HG03460 (cell line): ENCODE results near the gene FOXN1.
"Not testable (repeated sequence)": the region's sequence is repeated elsewhere in the genome, so short reads cannot be mapped to it uniquely, and the experiment has no call there.

Source experiments
- ATAC-seq: cut with Tn5 transposase; IDR thresholded peaks from one replicate; pipeline ENCODE4 v1.9.1; 2021; ENCODE audit not compliant: unreplicated experiment

Gene FOXN1

GRCh38 chr17:28522281-28522680, 16.1 kb downstream of the FOXN1 start:
- not testable (repeated sequence) for ATAC-seq

DNA sequence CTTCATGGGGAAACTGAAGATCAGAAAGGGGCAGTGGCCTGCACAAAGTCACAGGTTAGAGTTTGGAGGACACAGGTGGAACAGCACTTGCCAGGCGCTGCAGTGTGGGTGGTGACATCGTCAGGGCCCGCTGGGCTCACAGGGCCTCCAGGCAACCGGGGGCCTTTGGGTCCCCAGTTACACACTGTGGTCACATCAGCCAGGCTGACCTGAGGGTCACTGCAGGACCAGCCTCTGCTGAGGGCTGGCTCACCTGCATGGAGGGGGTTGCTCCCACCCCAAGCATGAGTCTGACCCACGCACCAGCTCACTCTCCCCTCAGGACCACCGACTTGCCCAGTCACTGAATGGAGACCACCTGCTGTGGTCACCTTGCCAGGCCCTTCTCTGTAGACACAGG, 17.0 kb downstream of the FOXN1 start:
- no peak for ATAC-seq

- ATAC-seq: no peak
These were observed 17.7 kb downstream of the FOXN1 start for GRCh38 chr17:28523876-28524275.

DNA sequence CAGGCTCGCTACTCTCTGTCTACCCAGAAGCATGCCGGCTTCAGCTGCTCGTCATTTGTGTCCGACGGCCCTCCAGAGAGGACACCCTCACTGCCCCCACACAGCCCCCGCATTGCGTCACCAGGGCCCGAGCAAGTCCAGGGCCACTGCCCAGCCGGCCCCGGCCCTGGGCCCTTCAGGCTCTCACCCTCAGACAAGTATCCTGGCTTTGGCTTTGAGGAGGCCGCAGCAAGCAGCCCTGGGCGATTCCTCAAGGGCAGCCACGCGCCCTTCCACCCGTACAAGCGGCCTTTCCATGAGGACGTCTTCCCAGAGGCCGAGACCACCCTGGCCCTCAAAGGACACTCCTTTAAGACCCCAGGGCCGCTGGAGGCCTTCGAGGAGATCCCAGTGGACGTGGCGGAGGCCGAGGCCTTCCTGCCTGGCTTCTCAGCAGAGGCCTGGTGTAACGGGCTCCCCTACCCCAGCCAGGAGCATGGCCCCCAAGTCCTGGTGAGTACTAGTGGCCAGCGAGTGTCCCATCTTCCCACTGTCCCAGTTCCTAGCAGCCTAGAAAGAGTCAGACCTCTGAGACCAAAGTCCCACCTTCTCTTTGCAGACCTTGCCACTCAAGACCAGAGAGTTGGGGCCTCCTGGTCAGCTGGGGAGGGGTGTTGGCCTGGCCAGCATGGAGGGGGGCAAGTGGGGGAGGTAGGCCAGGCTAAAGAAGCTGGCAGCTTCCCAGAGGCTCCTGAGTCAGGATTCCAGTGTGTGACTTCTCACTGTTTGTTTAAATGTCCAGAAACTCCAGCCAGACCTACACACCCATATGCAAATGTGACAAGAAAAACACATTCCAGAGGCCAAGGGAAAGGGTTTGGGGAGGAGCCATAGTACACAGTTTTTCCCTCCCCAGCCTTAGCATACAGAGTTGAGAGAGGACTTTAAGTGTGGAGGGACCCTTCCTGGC, 18.6 kb downstream of the FOXN1 start:
- no peak for ATAC-seq

DNA sequence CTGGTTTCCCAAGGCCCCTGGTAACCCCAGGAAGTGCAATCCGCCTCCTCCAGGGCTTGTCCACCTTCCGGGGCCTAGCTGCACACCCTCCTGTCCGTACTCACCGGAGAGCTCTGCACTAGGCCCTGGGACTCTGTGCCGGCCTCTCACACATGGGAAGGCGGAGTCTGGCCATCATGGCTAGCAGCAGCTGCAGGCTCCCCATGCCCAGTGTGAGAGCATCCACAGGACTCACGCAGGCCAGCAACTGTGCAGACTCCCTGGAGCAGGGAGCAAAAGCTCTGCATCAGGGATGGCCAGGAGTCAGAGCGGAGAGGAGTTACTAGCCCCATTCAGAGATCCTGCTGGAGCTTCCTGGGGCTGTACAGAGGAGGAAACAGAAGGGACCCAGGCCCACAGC, 20.2 kb downstream of the FOXN1 start:
- ATAC-seq: no peak

- ATAC-seq: no peak
These were observed 21.1 kb downstream of the FOXN1 start for GRCh38 chr17:28527181-28527681.

DNA sequence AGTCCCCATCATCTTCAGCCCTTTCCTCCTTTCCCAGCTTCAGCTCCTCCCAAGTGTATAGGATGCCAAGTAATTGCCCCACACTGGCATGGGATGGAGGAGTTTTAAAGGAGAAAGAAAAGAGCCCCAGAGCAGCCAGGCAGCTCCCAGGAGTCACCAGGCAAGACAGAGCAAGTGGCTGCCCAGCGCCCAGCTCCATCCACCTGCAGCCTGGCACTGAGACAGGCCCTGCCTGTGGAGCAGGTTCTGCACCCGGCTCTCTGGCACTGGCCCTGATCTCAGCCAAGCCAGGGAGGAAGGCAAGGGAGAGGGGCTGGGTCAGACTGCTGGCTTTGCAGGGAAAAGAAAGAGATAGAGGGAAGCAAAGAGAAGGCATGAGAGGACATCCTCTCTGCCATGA, 21.7 kb downstream of the FOXN1 start:
- ATAC-seq: no peak

DNA sequence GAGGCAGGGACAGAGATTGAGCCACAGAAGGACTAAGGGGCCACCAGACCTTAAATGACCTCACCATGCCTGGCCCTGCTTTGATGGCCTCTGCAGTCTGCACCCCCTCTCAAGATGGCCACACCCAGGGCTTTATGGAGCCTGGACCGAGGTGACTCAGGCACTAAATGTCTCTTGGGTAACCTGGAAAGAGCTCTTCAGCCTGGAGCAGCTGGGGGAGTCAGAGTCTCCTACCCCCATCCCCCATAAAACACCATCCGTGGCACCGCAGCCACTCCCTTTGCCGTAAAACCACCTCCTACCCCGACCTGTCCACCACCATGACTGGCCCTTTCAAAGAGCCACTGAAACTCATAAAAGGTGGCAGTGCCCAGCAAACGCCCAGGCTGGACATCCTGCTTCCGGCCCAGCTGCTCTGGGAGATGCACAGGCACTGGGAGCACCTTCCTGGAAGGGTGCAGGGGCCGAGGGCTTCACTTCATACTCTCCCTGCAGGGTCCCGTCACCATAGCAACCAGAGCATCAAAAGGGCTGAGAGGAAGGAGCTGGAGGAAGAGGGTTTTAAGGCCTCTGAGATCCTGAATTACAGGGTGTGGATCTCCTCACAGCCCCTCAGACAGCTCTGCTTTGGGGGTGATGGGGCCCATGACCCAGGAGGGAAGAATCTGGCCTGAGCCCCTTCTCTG, 22.3 kb downstream of the FOXN1 start:
- ATAC-seq: no peak

DNA sequence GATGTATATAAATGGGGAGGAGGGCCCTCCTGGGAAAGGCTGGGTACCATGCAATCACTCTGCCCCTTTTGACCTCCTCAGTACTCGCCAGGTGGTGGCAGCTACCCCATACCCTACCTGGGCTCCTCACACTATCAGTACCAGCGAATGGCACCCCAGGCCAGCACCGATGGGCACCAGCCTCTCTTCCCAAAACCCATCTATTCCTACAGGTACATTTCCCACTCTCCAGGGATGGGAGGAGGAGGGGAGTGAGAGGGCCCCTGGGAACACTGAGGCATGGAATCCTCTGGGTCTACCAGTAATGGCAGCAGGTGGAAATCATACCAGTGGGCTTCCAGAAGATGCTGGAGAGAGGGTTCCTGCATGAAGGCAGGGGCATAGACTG, 22.9 kb downstream of the FOXN1 start:
- no peak for ATAC-seq

- no peak for ATAC-seq
These were observed 24.1 kb downstream of the FOXN1 start for GRCh38 chr17:28530250-28530649.

DNA sequence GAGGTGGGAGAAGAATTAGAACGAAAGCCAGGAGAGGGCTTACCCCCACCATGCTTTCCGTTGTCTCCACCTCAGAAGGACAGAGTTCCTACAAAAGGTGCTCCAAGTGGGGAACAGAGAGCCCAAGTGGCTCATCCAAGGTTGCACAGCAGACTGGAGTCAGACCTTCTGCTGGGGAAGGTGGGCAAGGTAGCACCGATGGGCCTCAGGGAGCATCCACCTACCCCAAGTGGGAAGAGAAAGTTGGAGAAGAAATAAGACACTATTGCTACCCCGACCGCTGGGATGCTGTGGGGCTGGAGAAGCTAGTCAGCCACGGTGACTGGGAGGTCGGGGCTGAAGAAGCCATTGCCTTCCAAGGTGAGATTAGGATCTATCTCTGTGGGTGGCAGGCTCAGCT, 24.8 kb downstream of the FOXN1 start:
- ATAC-seq: no peak

- no peak for ATAC-seq
These were observed 26.2 kb downstream of the FOXN1 start for GRCh38 chr17:28532050-28532960.

- ATAC-seq: no peak
These were observed 27.1 kb downstream of the FOXN1 start for GRCh38 chr17:28533091-28533807.

GRCh38 chr17:28534740-28535375, 28.7 kb downstream of the FOXN1 start:
- no peak for ATAC-seq

- no peak for ATAC-seq
These were observed 30.5 kb downstream of the FOXN1 start for GRCh38 chr17:28536532-28537218.

DNA sequence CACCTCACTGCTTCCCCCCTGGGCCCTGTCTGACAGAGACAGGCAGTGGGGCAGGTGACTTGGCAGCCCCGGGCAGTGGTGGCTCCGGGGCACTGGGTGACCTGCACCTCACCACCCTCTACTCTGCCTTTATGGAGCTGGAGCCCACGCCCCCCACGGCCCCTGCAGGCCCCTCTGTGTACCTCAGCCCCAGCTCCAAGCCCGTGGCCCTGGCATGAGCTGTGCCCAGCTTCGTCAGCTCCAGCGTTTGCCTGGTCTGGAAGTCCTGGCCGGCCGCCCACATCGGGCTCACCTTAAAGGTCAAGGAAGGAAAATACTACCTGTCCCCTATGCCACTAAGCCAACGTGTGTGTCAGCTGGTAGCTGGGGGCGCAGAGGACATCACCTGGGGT, 31.1 kb downstream of the FOXN1 start:
- ATAC-seq: no peak

DNA sequence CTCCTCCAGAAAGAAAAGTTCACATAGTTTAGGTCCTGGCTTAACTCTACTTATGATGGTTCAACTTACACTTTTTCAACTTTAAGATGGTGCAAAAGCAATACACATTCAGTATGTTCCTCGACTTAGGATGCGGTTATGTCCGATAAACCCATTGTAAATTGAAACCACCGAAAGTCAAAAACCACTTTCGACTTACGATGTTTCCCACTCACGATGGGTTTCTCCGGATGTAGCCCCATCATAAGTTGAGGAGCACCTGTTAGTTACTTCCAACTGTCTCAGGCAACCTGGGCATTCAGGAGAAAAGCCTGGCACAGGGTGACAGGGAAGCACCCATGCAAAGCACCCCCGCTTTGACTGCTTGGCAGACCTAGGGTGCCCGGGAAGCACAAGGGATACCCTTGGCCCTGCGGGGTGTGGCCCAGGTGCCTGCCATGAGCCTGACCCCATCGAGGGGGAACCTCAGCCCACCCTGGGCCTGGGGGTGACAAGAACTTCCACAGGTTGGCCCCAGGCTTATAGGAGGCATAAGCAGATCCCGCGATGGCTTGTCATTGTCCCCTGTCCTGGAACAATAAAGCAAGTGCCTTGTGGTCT, 32.2 kb downstream of the FOXN1 start:
- ATAC-seq: no peak

DNA sequence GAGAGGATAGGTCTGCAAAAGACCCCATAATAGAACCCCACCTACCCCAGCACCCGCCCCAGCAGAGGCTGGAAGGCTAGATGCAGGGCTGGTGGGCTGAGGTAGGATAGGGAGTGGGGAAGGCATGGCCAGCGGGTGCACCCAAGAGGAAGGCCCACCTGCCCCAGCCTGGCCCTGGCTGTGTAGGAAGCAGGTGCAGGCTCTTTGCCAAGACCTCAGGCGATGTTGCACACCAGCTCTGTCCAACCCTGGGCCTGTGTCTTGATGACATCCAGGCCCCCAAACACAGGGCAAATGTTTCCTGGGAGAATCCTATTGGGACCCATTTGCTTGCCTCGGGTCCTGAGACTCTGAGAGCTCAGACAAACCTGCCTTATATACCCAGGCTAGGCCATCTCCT, 34.1 kb downstream of the FOXN1 start:
- ATAC-seq: no peak

GRCh38 chr17:28541439-28541838, 35.3 kb downstream of the FOXN1 start:
- ATAC-seq: no peak
